Suprapubic skin (tissue), 4 donors: ENCODE results near the gene ACP1.

Experiments used
- POLR2A ChIP-seq, 2 donors: fragments of 450-650 bp; IDR thresholded peaks; one replicate each; pipeline ENCODE4 v1.6.1; 2017; ENCODE audit warnings: antibody characterized with exemption in 2 of 2, mild to moderate bottlenecking in 2 of 2, moderate library complexity in 2 of 2
- POLR2AphosphoS5 ChIP-seq, 3 donors: sonication (generic); formaldehyde crosslinking; IDR thresholded peaks; one replicate each; pipeline ENCODE4 v1.6.1; 2017; ENCODE audit warnings: antibody characterized with exemption in 3 of 3
- TF ChIP-seq, protein P1 (sequence below), 2 donors: fragments of 200-600 bp in 1 of 2; fragments of 450-650 bp in 1 of 2; sonication (generic) in 1 of 2; IDR thresholded peaks; one replicate each; pipeline ENCODE4 v1.5.1; 2016 to 2019; ENCODE audit warnings: antibody characterized with exemption in 2 of 2, mild to moderate bottlenecking in 1 of 2, moderate library complexity in 1 of 2

DNA sequence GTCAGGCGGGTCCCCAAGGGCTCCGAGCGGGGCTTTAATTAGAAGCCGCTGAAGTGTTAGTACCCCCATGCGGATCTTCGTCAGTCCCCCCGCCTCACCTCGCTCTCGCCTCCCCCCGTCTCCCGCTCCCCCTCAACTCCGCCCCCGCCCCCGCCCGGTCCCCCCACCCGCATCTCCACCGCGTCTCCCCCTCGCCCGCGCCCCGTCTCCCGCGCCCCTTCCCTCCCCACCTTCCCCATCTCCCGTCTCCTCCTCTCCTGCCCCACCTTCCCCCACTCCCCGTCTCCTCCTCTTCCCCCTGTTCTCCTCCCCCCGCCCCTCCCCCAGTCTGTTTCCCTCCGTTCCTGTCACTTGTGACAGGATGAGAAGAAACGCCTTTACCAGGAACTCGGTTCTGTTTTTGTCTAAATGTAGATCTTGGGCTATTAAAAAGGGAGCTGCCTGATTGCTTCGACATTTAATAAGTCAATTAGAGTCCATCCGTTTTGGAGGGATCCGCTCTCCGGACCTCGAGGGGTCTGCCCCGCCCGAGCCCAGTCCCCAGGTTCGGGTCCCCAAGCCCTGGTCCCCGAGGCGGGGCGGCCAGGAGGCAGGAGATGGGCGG lies 24.1 kb downstream of the ACP1 start:
- TF ChIP-seq POLR2A (IDR thresholded peaks at IDR 0.05) (no peak), POLR2AphosphoS5 (IDR thresholded peaks at IDR 0.05) (no peak)
- TF ChIP-seq, protein P1, sequence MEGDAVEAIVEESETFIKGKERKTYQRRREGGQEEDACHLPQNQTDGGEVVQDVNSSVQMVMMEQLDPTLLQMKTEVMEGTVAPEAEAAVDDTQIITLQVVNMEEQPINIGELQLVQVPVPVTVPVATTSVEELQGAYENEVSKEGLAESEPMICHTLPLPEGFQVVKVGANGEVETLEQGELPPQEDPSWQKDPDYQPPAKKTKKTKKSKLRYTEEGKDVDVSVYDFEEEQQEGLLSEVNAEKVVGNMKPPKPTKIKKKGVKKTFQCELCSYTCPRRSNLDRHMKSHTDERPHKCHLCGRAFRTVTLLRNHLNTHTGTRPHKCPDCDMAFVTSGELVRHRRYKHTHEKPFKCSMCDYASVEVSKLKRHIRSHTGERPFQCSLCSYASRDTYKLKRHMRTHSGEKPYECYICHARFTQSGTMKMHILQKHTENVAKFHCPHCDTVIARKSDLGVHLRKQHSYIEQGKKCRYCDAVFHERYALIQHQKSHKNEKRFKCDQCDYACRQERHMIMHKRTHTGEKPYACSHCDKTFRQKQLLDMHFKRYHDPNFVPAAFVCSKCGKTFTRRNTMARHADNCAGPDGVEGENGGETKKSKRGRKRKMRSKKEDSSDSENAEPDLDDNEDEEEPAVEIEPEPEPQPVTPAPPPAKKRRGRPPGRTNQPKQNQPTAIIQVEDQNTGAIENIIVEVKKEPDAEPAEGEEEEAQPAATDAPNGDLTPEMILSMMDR (IDR thresholded peaks at IDR 0.05) = no peak
